GM18951 (cell line): ENCODE results near the gene KCTD3.

Experiments used
- POLR2A ChIP-seq: IDR thresholded peaks from 4 replicates; pipeline ENCODE4 v1.6.1; 2011; ENCODE audit warnings: mild to moderate bottlenecking; ENCODE audit not compliant: insufficient read length, insufficient read depth; ENCODE audit errors: extremely low read depth
- in situ Hi-C: fragments of 300-500 bp; cut with MboI; formaldehyde crosslinking; loops from one replicate; pipeline ENCODE4 v1.12.0; 2022; ENCODE audit warnings: low sequenced_read_pairs, mixed read lengths, inconsistent platforms; ENCODE audit not compliant: unreplicated experiment

The KCTD3 gene

DNA sequence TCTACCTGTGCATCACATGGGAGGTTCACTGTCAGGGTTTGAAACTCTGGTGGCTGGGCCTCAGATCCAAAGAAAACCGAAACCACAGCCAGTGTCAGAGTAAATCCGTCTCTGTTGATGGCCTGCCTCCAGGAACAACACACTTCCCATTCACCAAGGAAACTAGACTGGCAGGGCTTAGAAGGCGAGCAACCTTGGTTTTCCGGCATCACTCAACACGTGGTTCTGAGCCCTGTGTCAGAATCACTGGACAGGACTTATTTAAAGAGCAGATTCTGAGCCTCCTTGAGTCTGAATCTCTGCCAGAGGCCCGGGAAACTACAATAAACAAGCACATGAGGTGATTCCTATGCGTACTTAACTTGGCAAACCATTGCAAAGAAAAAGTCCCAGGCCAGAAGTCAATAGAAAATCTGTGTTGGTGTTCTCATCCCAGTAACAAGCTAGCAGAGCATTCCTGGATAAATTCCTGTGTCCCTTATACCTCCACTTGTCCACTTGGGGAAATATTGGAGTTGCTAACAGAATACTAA, 70.0 kb downstream of the KCTD3 start:
- TF ChIP-seq POLR2A = no peak
- in situ Hi-C loops = no loop called here

- no peak for TF ChIP-seq POLR2A
- in situ Hi-C loops = no loop called here
Measured at GRCh38 chr1:215640429-215641148, 73.5 kb downstream of the KCTD3 start.

DNA sequence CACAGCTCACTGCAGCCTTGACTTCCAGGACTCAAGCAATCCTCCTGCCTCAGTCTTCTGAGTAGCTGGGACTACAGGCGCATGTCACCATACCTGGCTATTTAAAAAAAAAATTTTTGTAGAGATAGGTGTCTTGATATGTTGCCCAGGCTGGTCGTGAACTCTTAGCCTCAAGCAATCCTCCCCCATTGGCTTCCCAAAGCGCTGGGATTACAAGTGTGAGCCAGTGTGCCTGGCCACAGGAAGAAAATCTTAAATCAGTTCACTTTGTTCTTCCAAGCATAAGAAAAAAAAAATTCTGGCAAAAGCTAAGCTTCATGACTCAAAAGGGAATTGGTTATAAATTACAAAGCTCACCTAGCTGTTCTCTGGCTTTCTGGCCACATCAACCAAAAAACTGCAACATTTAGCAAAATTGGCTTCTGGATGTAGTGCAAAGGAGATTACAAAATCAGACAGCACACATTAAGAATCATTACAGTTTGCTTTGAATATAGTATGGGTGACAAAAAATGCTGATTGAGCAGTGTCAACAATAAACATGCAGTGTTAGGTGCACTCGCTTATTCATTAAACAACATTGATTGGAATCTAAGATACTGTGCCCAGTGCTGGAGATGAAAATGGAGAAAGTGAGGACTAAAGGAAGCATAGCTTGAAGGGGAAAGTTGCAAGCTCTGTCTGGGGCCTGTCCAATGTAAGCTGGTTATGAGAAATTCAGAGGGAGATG, 76.7 kb downstream of the KCTD3 start:
- in situ Hi-C loops = no loop called here
- TF ChIP-seq POLR2A = no peak

DNA sequence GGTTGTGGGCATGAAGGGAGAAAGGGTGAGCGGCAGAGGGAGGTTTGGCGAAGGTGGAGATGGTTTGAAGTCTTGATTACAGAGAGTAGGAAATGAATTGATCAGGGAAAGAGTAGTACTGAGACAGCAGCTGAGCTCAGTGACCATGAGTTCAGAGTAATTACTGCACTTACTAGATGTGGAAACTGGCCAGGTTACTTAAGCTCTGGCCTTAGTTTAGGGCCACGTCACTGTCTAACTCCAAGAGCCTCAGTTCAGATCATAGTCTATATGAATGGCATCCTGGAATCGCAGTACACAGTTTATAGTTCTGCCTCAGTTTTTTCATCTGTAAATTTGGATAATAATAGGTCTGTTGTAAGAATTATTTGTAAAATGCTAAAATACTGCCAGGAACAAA, 78.1 kb downstream of the KCTD3 start:
- in situ Hi-C loops = no loop called here
- TF ChIP-seq POLR2A = no peak

- in situ Hi-C loops = no loop called here
Measured at GRCh38 chr1:215645861-215646260, 78.8 kb downstream of the KCTD3 start.

DNA sequence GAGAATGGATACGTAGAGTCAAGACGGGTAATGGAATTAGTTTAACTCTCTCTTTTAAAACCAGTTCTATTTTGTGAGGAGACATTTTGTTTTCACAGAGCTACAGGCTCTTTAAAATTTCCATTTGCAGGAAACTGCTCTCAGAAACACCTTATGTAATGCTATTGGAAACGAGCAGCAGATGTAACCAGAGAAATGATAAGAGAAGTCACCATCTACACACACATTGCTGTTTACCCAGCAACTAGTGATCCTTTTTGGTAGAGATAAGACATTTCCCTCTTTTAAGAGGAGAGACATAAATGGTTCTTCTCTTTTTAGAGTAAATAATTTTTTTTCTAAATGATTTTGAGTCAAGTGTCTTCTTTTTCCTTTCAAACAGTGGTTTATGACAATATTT, 80.6 kb downstream of the KCTD3 start:
- in situ Hi-C loops = no loop called here
- TF ChIP-seq POLR2A = no peak

More at GRCh38 chr1:215645861-215646260, 78.8 kb downstream of the KCTD3 start:
- TF ChIP-seq POLR2A = no peak

DNA sequence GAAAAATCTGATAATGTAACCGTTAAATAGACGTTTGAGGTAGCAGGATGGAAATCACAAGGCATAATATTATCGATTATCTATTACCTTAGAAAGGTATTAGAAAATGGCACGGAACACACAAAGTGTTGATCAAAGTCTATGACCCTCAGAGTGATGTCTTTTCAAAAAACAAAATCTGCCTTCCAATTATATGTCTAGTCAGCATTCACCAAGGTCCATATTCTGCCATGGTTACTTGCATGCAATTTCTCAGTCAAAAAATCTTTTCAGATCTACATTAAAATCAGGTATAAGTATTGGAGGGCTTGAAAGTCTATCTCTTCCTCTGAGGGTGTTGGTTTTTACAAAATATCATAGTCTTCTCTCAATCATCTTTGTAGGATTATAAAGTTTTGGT, 81.9 kb downstream of the KCTD3 start:
- no peak for TF ChIP-seq POLR2A
- in situ Hi-C loops = no loop called here

- in situ Hi-C loops = no loop called here
- no peak for TF ChIP-seq POLR2A
Measured at GRCh38 chr1:215650446-215651149, 83.5 kb downstream of the KCTD3 start.

DNA sequence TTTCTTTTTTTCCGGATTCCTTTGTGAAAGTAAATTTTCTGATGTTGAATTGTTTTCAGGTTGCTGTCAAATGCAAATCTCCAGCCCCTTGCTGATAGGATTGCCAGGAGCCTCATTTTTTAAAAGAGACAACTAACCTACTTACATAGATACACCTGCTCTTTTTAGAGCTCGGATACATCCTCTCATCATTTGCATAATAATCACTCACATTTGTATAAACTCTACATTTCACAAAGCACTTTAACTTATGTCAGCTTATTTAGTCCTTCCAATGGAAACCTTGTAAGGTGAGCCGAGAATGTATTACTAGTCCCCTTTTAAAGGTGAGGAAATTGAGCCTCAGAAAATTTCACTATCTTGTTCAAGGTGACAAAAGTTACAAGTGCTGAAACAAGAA, 84.8 kb downstream of the KCTD3 start:
- TF ChIP-seq POLR2A = no peak
- in situ Hi-C loops = no loop called here

DNA sequence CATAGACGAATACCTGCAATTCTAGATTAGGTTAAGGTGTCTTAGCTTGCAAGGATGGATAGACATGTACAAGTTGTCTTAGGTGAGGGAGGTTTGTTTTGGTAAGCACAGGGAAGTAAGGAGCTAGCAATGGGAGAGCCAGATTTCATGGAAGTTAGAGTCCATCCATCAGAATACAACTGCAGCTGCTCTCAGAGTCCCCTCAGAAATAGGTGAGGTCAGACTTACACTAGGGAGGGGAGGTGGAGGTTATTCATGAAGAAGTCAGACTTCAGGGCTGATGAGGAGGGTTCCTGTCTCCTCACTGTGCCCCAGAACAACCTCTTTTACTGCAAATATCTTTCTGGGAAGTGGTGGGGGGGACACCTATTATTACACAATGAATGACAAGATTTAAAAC, 85.3 kb downstream of the KCTD3 start:
- in situ Hi-C loops = no loop called here
- no peak for TF ChIP-seq POLR2A

GRCh38 chr1:215657047-215657446, 89.9 kb downstream of the KCTD3 start:
- TF ChIP-seq POLR2A = no peak
- in situ Hi-C loops = no loop called here

DNA sequence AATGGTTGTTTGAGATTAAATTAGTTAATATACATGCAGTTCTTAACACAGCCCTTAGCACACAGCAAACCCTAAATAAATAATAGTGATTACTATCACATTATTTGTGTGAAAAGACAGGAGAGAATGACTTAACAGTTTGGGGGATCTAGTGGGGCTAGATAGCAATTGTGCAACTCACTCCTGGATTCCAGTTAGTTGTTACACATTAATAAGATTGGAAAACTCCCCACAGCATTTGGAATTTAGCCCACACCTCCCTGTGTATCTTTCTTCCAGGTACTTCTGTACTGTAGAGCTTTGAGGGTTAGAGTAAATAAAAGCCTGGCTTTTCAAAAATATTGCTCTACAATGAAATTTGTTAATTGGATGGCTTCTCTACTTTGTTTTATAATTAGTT, 93.2 kb downstream of the KCTD3 start:
- in situ Hi-C loops = no loop called here
- TF ChIP-seq POLR2A = no peak

DNA sequence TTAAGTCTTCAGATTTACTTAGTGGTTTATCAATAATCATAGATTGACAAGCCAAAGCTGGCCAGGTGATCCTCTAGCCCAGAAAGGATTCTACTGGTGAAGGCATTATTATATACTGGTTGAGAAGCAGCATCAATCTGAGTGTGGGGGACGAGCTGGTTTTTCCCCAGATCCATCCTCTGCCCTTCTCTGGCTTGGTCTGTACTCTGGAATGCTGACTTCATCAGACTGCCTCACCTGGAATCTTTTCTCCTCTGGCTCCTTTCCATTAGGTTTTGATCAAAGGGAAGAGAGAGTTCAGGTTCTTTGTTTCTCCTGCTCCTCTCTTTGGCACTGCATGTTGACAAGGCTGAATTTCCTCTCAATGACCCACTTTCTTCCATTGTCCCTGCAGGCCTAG, 93.9 kb downstream of the KCTD3 start:
- in situ Hi-C loops = no loop called here

More for the DNA sequence above, 93.9 kb downstream of the KCTD3 start:
- no peak for TF ChIP-seq POLR2A
